HCT116 (cell line): ENCODE measurements around the gene TPST1. TPM values are rescaled to one million over a fixed set of nuclear protein-coding genes. Genes with fewer than 3 reads are reported as not detected.
A peak's percentile ranks its signal among the peaks of the same experiment; 100 is the strongest.

Experiments
- ATAC-seq: fragments of 200-7000 bp; cut with Tn5 transposase; 2 replicates; pipeline ENCODE4 v1.9.1; 2020; ENCODE audit warnings: mild to moderate bottlenecking, moderate library complexity
- BruUV-seq: library from RNA; stranded (reverse); fragments of 400-500 nt; replicated peaks from 2 replicates; lab custom pipeline; 2021; lab: Mats Ljungman, UMichigan
- CTCF ChIA-PET: fragments of 300-600 bp; sonication (Branson Sonifier 250); formaldehyde crosslinking; loops from one replicate; lab custom pipeline; 2021; ENCODE audit warnings: antibody characterized with exemption; lab: Charles Lee
- POLR2A ChIA-PET: fragments of 300-600, 350-600 bp; sonication (Branson Sonifier 250); formaldehyde crosslinking; loops from one replicate; lab custom pipeline; 2021; ENCODE audit warnings: antibody characterized with exemption; lab: Charles Lee
- RAD21 ChIA-PET, 2 experiments: fragments of 300-600 bp; sonication (Branson Sonifier 250); formaldehyde crosslinking; loops; one replicate each; lab custom pipeline; 2023; ENCODE audit warnings: low total read pairs in 2 of 2; ENCODE audit not compliant: uncharacterized antibody in 2 of 2, unreplicated experiment in 2 of 2, low non-redundant PET in 1 of 2; lab: Charles Lee
- DNase-seq: peaks from one replicate; pipeline ENCODE4 v3.0.0-alpha.2; 2010; ENCODE audit warnings: low read depth, low spot score
- H2AFZ ChIP-seq: fragments of 200-600 bp; shearing (Covaris generic), sonication (generic); 2 replicates; pipeline ENCODE4 v1.6.1; 2017; ENCODE audit warnings: low read depth, mixed run types, mixed read lengths, antibody characterized with exemption, low read length; ENCODE audit not compliant: poor library complexity, severe bottlenecking
- H3K27ac ChIP-seq: 2 replicates; pipeline ENCODE4 v1.5.1; 2012; ENCODE audit warnings: low read depth, low read length
- H3K27me3 ChIP-seq: fragments of 200-600 bp; sonication (generic); 2 replicates; pipeline ENCODE4 v1.6.1; 2016; ENCODE audit warnings: mixed run types, low read length, mixed read lengths; ENCODE audit not compliant: insufficient read depth
- H3K36me3 ChIP-seq, 2 experiments: fragments of 200-500 bp in 1 of 2; fragments of 200-600 bp in 1 of 2; sonication (Bioruptor generic) in 1 of 2; sonication (generic) in 1 of 2; 2 replicates each; pipeline versions ENCODE4 v1.5.1 to v1.6.1; 2014 to 2016; ENCODE audit warnings: low read length in 2 of 2, inconsistent platforms in 1 of 2, mixed read lengths in 1 of 2, mixed run types in 1 of 2; ENCODE audit not compliant: insufficient read depth in 2 of 2, control insufficient read depth in 1 of 2
- H3K4me1 ChIP-seq, 2 experiments: fragments of 200-600 bp in 1 of 2; sonication (generic) in 1 of 2; 2 replicates each; pipeline versions ENCODE4 v1.5.1 to v1.6.1; 2012 to 2017; ENCODE audit warnings: low read length in 2 of 2, inconsistent platforms in 1 of 2, mild to moderate bottlenecking in 1 of 2, mixed read lengths in 1 of 2, mixed run types in 1 of 2, moderate library complexity in 1 of 2; ENCODE audit not compliant: insufficient read depth in 2 of 2, control insufficient read depth in 1 of 2
- H3K4me2 ChIP-seq: fragments of 200-600 bp; sonication (generic); 2 replicates; pipeline ENCODE4 v1.6.1; 2017; ENCODE audit warnings: mixed run types, low read length, mixed read lengths
- H3K4me3 ChIP-seq, 2 experiments: fragments of 200-600 bp in 1 of 2; sonication (generic) in 1 of 2; replicated peaks in 1 of 2; 2 replicates each; pipeline ENCODE4 v1.5.1; 2011 to 2016; ENCODE audit warnings: low read length in 2 of 2, control low read depth in 1 of 2, low read depth in 1 of 2, mild to moderate bottlenecking in 1 of 2, mixed read lengths in 1 of 2, mixed run types in 1 of 2
- H3K79me2 ChIP-seq: fragments of 200-600 bp; sonication (generic); 2 replicates; pipeline ENCODE4 v1.6.1; 2017; ENCODE audit warnings: mild to moderate bottlenecking, mixed run types, low read length, moderate library complexity, mixed read lengths; ENCODE audit not compliant: insufficient read depth
- H3K9ac ChIP-seq: fragments of 200-600 bp; sonication (generic); 2 replicates; pipeline ENCODE4 v1.6.1; 2016; ENCODE audit warnings: low read length, mixed read lengths
- H3K9me2 ChIP-seq: fragments of 200-600 bp; sonication (generic), shearing (Covaris generic); 2 replicates; pipeline ENCODE4 v1.6.1; 2017; ENCODE audit warnings: mixed run types, mild to moderate bottlenecking, moderate library complexity; ENCODE audit not compliant: insufficient read depth
- H3K9me3 ChIP-seq, 2 experiments: fragments of 200-500 bp in 1 of 2; fragments of 200-600 bp in 1 of 2; sonication (Bioruptor generic) in 1 of 2; sonication (generic) in 1 of 2; 2 replicates each; pipeline ENCODE4 v1.6.1; 2014 to 2017; ENCODE audit warnings: low read length in 2 of 2, mixed read lengths in 2 of 2, inconsistent platforms in 1 of 2, low read depth in 1 of 2, mild to moderate bottlenecking in 1 of 2, mixed run types in 1 of 2, moderate library complexity in 1 of 2; ENCODE audit not compliant: control insufficient read depth in 1 of 2, insufficient read depth in 1 of 2
- H4K20me1 ChIP-seq: fragments of 200-600 bp; sonication (generic), shearing (Covaris generic); 2 replicates; pipeline ENCODE4 v1.6.1; 2017; ENCODE audit warnings: mixed run types, mild to moderate bottlenecking, moderate library complexity; ENCODE audit not compliant: insufficient read depth
- CBX3 ChIP-seq: IDR thresholded peaks from 2 replicates; pipeline ENCODE4 v1.6.1; 2012; ENCODE audit warnings: low read depth
- FOSL1 ChIP-seq: IDR thresholded peaks from 2 replicates; pipeline ENCODE4 v1.6.1; 2012; ENCODE audit warnings: low read depth
- JUND ChIP-seq: IDR thresholded peaks from 2 replicates; pipeline ENCODE4 v1.6.1; 2012
- MAX ChIP-seq: IDR thresholded peaks from 2 replicates; pipeline ENCODE4 v1.6.1; 2012
- REST ChIP-seq: IDR thresholded peaks from 2 replicates; pipeline ENCODE4 v1.6.1; 2012; ENCODE audit warnings: low read depth
- SP1 ChIP-seq: IDR thresholded peaks from 2 replicates; pipeline ENCODE4 v1.6.1; 2012; ENCODE audit warnings: low read depth
- TCF7L2 ChIP-seq: IDR thresholded peaks from 2 replicates; pipeline ENCODE4 v1.7.0; 2011; ENCODE audit warnings: borderline replicate concordance, inconsistent platforms; ENCODE audit not compliant: insufficient read depth, insufficient read length; ENCODE audit errors: extremely low read depth
- ZFX ChIP-seq: fragments of 450-650 bp; IDR thresholded peaks from 2 replicates; pipeline ENCODE4 v1.6.1; 2017
- intact Hi-C: fragments of 100-400 bp; cut with micrococcal nuclease; formaldehyde crosslinking; loops from 2 replicates; pipeline ENCODE4 v1.10.0; 2022
- total RNA-seq: library from RNA; stranded (reverse); gene quantifications from one replicate; pipeline ENCODE4 v1.2.1, GENCODE V29; 2021; ENCODE audit not compliant: unreplicated experiment

Gene TPST1
- total RNA-seq, 1 experiment from 2014 or later = 11.4 TPM

GRCh38 chr7:66307591-66308215, 102.6 kb downstream of the TPST1 start:
- BruUV-seq = no TSS peak
- POLR2A ChIA-PET = no interaction called here
- no peaks in the 10 kb centered on the region for H3K9me2 ChIP-seq
- H3K4me2 ChIP-seq = no peak overlapping the region
- H3K4me1 ChIP-seq = peaks cover 23 to 42% of the 10 kb centered on the region in 2 experiments
- no peaks in the 10 kb centered on the region for H4K20me1 ChIP-seq
- H3K27me3 ChIP-seq = no peaks in the 10 kb centered on the region
- CTCF ChIA-PET = no interaction called here
- intact Hi-C loops = no loop called here
- no peaks in the 10 kb centered on the region for H3K9me3 ChIP-seq
- ATAC-seq (no peak), DNase-seq (no peak)
- RAD21 ChIA-PET = no interaction called here
- H3K79me2 ChIP-seq = no peaks in the 10 kb centered on the region
- H3K27ac ChIP-seq = no peak overlapping the region
- TF ChIP-seq CBX3 (0 out of 2 replicates have a peak, but pooled peaks have one; percentile 38), ZFX (no peak), MAX (0 out of 2 replicates have a peak, but pooled peaks have one; percentile 36), SP1 (peak; percentile 28; the same call in 1 of the 2 replicates), REST (no peak), TCF7L2 (no peak), FOSL1 (peak; percentile 30; the same call in 1 of the 2 replicates), JUND (peak; percentile 44; the same call in 1 of the 2 replicates)
- no peak overlapping the region for H2AFZ ChIP-seq
- no peak overlapping the region for H3K9ac ChIP-seq
- no peak overlapping the region for H3K4me3 ChIP-seq
- no peaks in the 10 kb centered on the region for H3K36me3 ChIP-seq
